Measurements from ENCODE around the gene UBE2N. TPM values are rescaled to one million over a fixed set of nuclear protein-coding genes. Genes with fewer than 3 reads are reported as not detected.

UBE2N gene
- total RNA-seq, 2 donors from 2014 or later: 177 to 179 TPM

GRCh38 chr12:93358821-93359220 lies 82.9 kb downstream of the UBE2N start:
- Mint-ChIP-seq H3K36me3 (ENCODE audit: low read depth) (no peaks in the 10 kb centered on the region), H3K4me3 (no peak overlapping the region), H3K9me3 (no peaks in the 10 kb centered on the region), H3K27me3 (ENCODE audit: insufficient read depth) (no peaks in the 10 kb centered on the region), H3K27ac (no peak overlapping the region), H3K4me1 (no peaks in the 10 kb centered on the region)
- TF ChIP-seq CTCF (conservative IDR thresholded peaks at IDR 0.05): no peak
- Histone ChIP-seq H3K36me3 (ENCODE audit: control insufficient read depth, insufficient read depth, low read length) (no peaks in the 10 kb centered on the region), H3K9ac (ENCODE audit: extremely low read depth, low read length, poor library complexity, severe bottlenecking) (no peak overlapping the region), H3K4me1 (ENCODE audit: control insufficient read depth, insufficient read depth, low read length) (no peaks in the 10 kb centered on the region), H3K9me3 (ENCODE audit: control insufficient read depth, low read length) (no peaks in the 10 kb centered on the region), H3K4me3 (ENCODE audit: low read length) (no peak overlapping the region), H3K27ac (ENCODE audit: low read depth, low read length) (no peak overlapping the region), H3K27me3 (ENCODE audit: control insufficient read depth, insufficient read depth, low read length, poor library complexity, severe bottlenecking) (no peaks in the 10 kb centered on the region)
- WGBS, 2 experiments (ENCODE audit: insufficient coverage in 1 of 2, insufficient read length in 1 of 2): 100% methylated on average over 1 of the region's 2 CpGs; no CpG with 5 or more reads in 1 of the 2 experiments
- DNase-seq: no peak

GRCh38 chr12:93358058-93358457 lies 83.7 kb downstream of the UBE2N start:
- H3K27ac Mint-ChIP-seq: no peak overlapping the region
- 94 to 100% methylated on average over 1 to 2 of the region's 2 CpGs for WGBS, 2 experiments (ENCODE audit: insufficient coverage in 1 of 2, insufficient read length in 1 of 2)
- DNase-seq: no peak
- H3K9me3 Mint-ChIP-seq: no peaks in the 10 kb centered on the region
- Histone ChIP-seq H3K9ac (ENCODE audit: extremely low read depth, low read length, poor library complexity, severe bottlenecking) (no peak overlapping the region), H3K27me3 (ENCODE audit: control insufficient read depth, insufficient read depth, low read length, poor library complexity, severe bottlenecking) (no peaks in the 10 kb centered on the region), H3K9me3 (ENCODE audit: control insufficient read depth, low read length) (no peaks in the 10 kb centered on the region), H3K36me3 (ENCODE audit: control insufficient read depth, insufficient read depth, low read length) (no peaks in the 10 kb centered on the region), H3K4me3 (ENCODE audit: low read length) (no peak overlapping the region), H3K4me1 (ENCODE audit: control insufficient read depth, insufficient read depth, low read length) (no peaks in the 10 kb centered on the region), H3K27ac (ENCODE audit: low read depth, low read length) (no peak overlapping the region)
- H3K4me1 Mint-ChIP-seq: no peaks in the 10 kb centered on the region
- H3K27me3 Mint-ChIP-seq (ENCODE audit: insufficient read depth): no peaks in the 10 kb centered on the region
- no peak overlapping the region for H3K4me3 Mint-ChIP-seq
- no peak for TF ChIP-seq CTCF (conservative IDR thresholded peaks at IDR 0.05)
- H3K36me3 Mint-ChIP-seq (ENCODE audit: low read depth): no peaks in the 10 kb centered on the region

- TF ChIP-seq CTCF (conservative IDR thresholded peaks at IDR 0.05): no peak
- no peaks in the 10 kb centered on the region for H3K9me3 ChIP-seq (ENCODE audit: control insufficient read depth, low read length)
- Mint-ChIP-seq H3K27ac (no peak overlapping the region), H3K27me3 (ENCODE audit: insufficient read depth) (no peaks in the 10 kb centered on the region), H3K9me3 (peaks cover 3% of the 10 kb centered on the region), H3K4me3 (no peak overlapping the region), H3K4me1 (no peaks in the 10 kb centered on the region), H3K36me3 (ENCODE audit: low read depth) (no peaks in the 10 kb centered on the region)
- H3K4me3 ChIP-seq (ENCODE audit: low read length): no peak overlapping the region
- no peak for DNase-seq
- H3K9ac ChIP-seq (ENCODE audit: extremely low read depth, low read length, poor library complexity, severe bottlenecking): no peak overlapping the region
- H3K27ac ChIP-seq (ENCODE audit: low read depth, low read length): no peak overlapping the region
- H3K4me1 ChIP-seq (ENCODE audit: control insufficient read depth, insufficient read depth, low read length): no peaks in the 10 kb centered on the region
- 80 to 81% methylated on average over 2 to 6 of the region's 8 CpGs for WGBS, 2 experiments (ENCODE audit: insufficient coverage in 1 of 2, insufficient read length in 1 of 2)
- H3K36me3 ChIP-seq (ENCODE audit: control insufficient read depth, insufficient read depth, low read length): no peaks in the 10 kb centered on the region
- H3K27me3 ChIP-seq (ENCODE audit: control insufficient read depth, insufficient read depth, low read length, poor library complexity, severe bottlenecking): no peaks in the 10 kb centered on the region
These were observed 85.5 kb downstream of the UBE2N start for GRCh38 chr12:93356214-93356613.

Other genes with a start within 250 kb of the UBE2N start
- gene NUDT4, start 64.0 kb downstream of the UBE2N start, total RNA-seq: 100 to 1,000 TPM; 334 to 453 TPM
- gene MRPL42, start 25.6 kb upstream of the UBE2N start, total RNA-seq: 100 to 1,000 TPM in 1 of 2 donors, 10 to 100 TPM in 1; 91.1 to 131 TPM
- 10 to 100 TPM; 46.9 to 60.2 TPM for gene SOCS2, start 130.7 kb upstream of the UBE2N start, total RNA-seq
- gene CRADD, start 235.4 kb upstream of the UBE2N start, total RNA-seq: 1 to 10 TPM; 7.7 to 9.1 TPM

Data from endodermal cell (in vitro differentiated cells).